HG02623 (cell line): ENCODE results near the gene PTPRJ.

Source experiments
- ATAC-seq: cut with Tn5 transposase; IDR thresholded peaks from one replicate; pipeline ENCODE4 v1.9.1; 2021; ENCODE audit warnings: moderate library complexity; ENCODE audit not compliant: unreplicated experiment

The PTPRJ gene

DNA sequence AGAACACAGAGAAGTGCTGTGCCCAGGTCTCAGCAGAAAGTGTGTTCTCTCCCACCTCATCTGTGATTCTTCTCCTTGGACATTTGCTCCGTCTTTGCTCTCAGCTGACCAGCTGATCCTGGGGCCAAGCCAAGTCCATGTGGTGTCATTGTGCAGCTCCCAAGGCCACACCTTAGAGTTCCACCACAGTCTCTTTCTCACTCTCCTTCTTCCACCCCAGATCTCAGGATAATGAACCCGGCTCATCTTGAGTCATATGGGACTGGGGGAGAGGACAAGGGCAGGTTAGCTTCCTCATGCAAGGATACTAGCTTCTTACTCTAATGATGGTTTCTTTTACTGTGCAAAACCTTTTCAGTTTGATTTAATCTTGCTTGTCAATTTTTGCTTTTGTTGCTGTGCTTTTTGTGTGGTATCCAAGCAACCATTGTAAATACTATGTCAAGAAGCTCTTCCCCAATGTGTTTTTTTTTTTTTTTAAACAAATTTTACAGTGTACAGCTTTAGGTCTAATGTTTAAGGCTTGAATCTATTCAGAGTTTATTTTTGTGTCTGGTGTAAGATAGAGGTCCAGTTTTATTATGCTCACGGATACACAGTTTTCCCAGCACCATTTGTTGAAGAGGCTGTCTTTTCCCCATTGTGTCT is 161.2 kb downstream of the PTPRJ start:
- no peak for ATAC-seq

- ATAC-seq, result no peak
Measured at GRCh38 chr11:48142889-48143288, 162.5 kb downstream of the PTPRJ start.

GRCh38 chr11:48148749-48149148 is 168.4 kb downstream of the PTPRJ start:
- ATAC-seq, result no peak

- no peak for ATAC-seq
Measured at GRCh38 chr11:48150213-48150612, 169.9 kb downstream of the PTPRJ start.

DNA sequence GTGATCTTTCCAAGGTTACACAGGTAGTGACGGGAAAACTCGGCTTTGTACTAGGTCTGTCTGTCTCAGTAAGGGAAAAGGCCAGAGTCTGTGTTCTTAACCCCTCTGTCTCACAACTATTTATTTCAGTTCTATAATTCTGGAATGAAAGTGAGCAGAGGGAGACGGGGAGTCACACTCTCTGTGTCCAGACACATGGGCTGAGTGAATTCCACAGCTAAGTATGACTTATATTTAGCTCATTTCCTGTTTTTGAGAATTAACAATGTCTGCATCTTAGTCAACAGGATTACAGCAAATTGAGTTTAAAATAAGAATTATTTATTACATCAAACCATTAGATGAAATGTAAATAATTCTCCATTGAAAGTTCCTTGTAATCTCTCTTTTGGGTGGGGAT is 173.8 kb downstream of the PTPRJ start:
- ATAC-seq, result no peak

DNA sequence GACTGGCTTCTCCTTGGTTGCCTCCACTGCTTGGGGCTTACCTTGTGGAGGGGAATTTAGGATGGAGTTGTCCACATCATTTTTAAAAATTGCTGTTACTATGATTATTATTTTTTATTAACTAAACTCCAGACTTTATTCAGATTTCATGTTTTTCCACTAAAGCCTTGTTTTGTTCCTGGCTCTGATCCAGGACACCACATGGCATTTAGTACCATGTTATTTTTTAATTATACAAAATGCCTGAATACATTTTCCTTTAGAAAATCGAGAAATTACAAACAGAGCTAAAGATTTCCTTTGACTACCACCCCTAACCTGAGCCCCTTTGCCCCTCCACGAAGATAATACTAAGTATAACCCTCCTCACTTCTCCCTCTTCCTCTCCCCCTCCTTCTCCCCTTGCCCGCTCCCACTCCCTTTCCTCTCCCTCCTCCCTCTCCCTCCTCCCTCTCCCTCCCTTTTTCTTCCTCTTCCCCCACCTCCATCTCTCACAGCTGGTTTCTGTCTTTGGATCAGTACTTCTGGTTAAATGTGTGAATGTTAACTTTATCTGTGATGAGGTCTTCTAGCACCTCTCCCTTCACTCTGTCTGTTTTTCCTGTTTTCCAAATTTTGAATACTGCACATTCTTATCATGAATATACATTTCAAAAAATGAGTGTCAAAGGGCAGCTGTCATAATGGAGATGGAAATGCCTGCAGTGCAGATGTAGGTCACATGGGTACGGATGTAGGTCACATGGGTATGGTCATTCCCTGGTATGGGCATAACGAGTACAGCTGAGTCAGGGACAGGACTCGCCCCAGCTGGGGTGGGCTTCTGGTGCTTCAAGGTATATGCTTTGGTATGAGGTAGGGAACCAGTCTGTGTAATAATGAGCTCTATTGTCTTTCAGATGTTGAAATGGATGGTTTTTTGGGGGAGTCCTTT is 181.9 kb downstream of the PTPRJ start:
- ATAC-seq, result no peak

DNA sequence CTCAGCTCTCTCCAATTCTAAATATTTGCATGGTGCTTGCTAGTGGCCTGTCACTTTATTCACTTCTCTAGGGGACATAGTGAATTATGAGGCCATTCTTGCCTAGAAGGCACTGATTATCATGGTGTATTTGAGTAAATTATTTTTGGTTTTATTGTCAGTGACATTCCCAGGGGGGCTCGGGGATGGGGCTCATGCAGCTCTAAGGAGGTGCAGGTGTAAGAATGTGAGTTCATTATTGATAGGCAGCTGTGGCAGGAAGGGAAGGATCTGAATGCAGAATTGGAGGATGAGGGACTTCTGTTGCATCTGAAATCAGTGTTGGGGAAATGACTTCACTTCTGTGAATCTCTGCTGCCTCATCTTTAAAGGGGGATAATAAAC is 182.5 kb downstream of the PTPRJ start:
- ATAC-seq, result no peak

- ATAC-seq, result no peak
Measured at GRCh38 chr11:48163360-48164100, 183.2 kb downstream of the PTPRJ start.

DNA sequence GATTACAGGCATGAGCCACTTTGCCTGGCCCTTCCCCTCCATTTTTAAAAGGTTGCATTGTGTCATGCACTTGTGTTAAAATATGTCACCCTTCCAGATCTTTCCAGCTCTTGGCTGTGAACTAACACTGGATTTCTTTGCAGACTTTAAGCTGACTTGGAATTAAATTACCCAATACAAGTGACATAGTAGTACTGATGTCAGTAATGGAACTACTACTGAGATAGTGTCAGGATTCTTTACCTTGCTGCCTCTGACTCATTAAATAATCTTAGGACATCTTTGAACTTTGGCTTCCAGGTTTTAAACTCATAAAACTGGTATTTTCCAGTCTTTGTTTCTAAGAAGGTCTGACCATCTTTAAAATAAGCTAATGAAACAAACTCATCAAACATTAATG is 184.5 kb downstream of the PTPRJ start:
- ATAC-seq, result no peak

- ATAC-seq, result no peak
Measured at GRCh38 chr11:48165426-48165825, 185.1 kb downstream of the PTPRJ start.

DNA sequence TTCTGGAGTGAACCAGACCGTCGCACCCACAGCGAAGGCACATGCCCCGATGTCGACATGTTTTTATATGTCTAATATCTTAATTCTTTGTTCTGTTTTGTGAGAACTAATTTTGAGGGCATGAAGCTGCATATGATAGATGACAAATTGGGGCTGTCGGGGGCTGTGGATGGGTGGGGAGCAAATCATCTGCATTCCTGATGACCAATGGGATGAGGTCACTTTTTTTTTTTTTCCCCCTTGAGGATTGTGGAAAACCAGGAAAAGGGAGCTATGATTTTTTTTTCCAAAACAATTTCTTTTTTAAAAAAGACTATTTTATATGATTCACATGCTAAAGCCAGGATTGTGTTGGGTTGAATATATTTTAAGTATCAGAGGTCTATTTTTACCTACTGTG is 187.0 kb downstream of the PTPRJ start:
- ATAC-seq, result no peak

GRCh38 chr11:48168815-48169214 is 188.5 kb downstream of the PTPRJ start:
- no peak for ATAC-seq

GRCh38 chr11:48169259-48169658 is 188.9 kb downstream of the PTPRJ start:
- ATAC-seq, result no peak

GRCh38 chr11:48169717-48170116 is 189.4 kb downstream of the PTPRJ start:
- no peak for ATAC-seq

GRCh38 chr11:48170241-48171233 is 190.2 kb downstream of the PTPRJ start:
- ATAC-seq, result no peak

DNA sequence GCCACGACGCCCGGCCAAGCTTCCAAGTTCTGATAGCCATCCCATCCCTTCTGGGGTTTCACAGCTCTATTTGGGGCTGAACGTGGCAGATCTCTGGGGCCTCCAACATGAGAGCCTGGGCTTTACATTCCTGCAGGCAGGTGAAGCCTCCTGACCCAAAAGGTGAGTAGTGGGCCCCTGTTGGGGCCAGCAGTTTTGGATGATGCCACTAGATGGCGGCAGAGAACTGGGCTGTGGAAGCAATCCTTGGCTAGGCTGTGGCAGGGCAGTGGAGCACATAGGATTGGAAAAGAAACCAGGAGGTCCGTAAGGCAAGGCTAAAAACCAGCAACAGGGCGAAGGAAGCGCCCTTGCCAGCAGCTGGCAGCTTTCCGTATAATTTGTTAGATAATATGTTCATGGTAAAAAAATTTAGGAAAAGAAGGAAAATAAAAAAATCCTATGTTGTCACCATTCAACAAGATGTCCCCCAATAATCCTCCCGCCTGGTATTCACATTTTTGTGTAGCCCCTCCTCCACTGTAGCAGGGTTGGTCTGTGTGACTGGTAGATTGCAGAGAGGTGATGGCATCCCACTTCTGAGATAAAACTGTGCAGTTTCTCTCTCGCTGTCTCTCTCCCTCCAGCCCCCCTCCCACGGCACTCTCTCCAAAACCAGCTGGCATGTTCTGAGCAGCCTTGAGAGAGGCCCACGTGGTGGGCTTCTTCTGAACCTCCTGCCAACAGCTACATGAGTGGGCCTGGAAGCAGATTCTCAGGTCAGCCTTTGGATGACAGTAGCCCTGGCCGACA is 192.7 kb downstream of the PTPRJ start:
- ATAC-seq, result peak; percentile 65

DNA sequence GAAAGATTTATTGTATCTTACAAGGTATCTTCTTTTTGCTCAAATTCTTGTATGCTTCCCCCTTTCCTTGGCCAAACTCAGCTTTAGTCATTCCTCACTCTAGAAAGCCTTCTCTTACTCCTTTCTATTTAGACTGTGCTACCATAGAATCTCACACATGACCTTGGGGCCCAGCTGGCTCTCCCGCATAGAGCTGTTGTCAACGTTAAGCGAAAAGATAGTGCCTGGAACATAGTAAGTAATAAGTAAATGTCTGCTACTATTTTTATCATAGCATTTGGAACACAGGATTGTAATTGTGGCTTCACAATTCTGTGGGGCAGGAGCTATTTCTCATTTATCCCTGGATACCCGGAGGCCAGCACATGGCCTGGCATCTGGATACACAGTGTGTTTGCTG is 197.3 kb downstream of the PTPRJ start:
- no peak for ATAC-seq

DNA sequence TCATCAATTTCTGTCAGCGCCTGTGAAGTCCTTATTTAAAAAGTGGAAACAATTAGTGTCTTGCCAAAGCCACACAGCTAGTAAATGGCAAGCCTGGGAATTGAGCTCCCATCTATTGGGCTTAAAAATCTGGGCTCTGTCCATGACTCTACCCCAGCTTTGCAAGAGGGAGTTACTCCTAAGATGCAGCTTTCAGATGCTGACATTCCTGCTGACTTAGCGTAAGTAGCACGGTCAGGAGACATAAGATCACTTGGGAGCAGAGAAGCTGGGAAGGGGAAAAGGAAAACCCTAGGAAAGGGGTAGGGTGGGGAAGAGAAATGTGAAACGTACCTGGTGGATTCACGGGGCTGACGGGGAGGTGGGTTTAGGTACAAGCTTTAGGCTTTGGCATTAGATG is 200.3 kb downstream of the PTPRJ start:
- ATAC-seq, result no peak

GRCh38 chr11:48182860-48183526 is 202.6 kb downstream of the PTPRJ start:
- ATAC-seq, result no peak
